Measurements from ENCODE around the gene CAPN12. TPM values are rescaled to one million over a fixed set of nuclear protein-coding genes. Genes with fewer than 3 reads are reported as not detected.
"Not testable (repeated sequence)": the region's sequence is repeated elsewhere in the genome, so short reads cannot be mapped to it uniquely, and the experiment has no call there.

CAPN12 gene
- polyA plus RNA-seq, 1 donor from 2014 or later = 31.6 TPM

GRCh38 chr19:38778733-38779132 is 34.5 kb upstream of the CAPN12 start:
- no peaks in the 10 kb centered on the region for H3K4me1 Mint-ChIP-seq
- H3K36me3 Mint-ChIP-seq = no peaks in the 10 kb centered on the region
- no peak overlapping the region for H3K4me3 Mint-ChIP-seq
- no peaks in the 10 kb centered on the region for H3K9me3 Mint-ChIP-seq
- H3K27ac Mint-ChIP-seq = no peak overlapping the region
- peaks cover 2% of the 10 kb centered on the region for H3K27me3 Mint-ChIP-seq

GRCh38 chr19:38774181-38774950 is 30.1 kb upstream of the CAPN12 start:
- Mint-ChIP-seq H3K36me3 (no peaks in the 10 kb centered on the region), H3K4me1 (peaks cover 2 to 4% (median 3%) of the 10 kb centered on the region in 3 donors), H3K27me3 (no peaks in the 10 kb centered on the region), H3K9me3 (no peaks in the 10 kb centered on the region), H3K4me3 (peak overlapping the region in 1 of 4 donors; percentile 20), H3K27ac (no peak overlapping the region)

GRCh38 chr19:38773469-38774177 is 29.3 kb upstream of the CAPN12 start, which contains the start of gene LGALS7:
Gene LGALS7, minus strand, starts transcription at chr19:38773517. Its CDS starts 25 bp downstream, at chr19:38773492.
- H3K27me3 Mint-ChIP-seq = no peaks in the 10 kb centered on the region
- no peaks in the 10 kb centered on the region for H3K9me3 Mint-ChIP-seq
- H3K27ac Mint-ChIP-seq = no peak within 1 kb of the TSS
- H3K4me3 Mint-ChIP-seq = peak within 1 kb of the TSS in 1 of 4 donors; percentile 20
- H3K4me1 Mint-ChIP-seq = peaks cover 6 to 8% (median 7%) of the 10 kb centered on the region in 3 donors
- no peaks in the 10 kb centered on the region for H3K36me3 Mint-ChIP-seq

GRCh38 chr19:38771569-38771968 is 27.3 kb upstream of the CAPN12 start:
- not testable (repeated sequence) for H3K4me1 Mint-ChIP-seq, H3K9me3 Mint-ChIP-seq, H3K36me3 Mint-ChIP-seq, H3K27ac Mint-ChIP-seq, H3K27me3 Mint-ChIP-seq, H3K4me3 Mint-ChIP-seq

GRCh38 chr19:38770949-38771275 is 26.6 kb upstream of the CAPN12 start:
- H3K4me3 Mint-ChIP-seq, H3K4me1 Mint-ChIP-seq, H3K27me3 Mint-ChIP-seq, H3K27ac Mint-ChIP-seq, H3K36me3 Mint-ChIP-seq, H3K9me3 Mint-ChIP-seq: not testable (repeated sequence)

GRCh38 chr19:38770228-38770948 is 26.1 kb upstream of the CAPN12 start:
- peak overlapping the region in 2 of 4 donors; percentile 72 to 80 for H3K4me3 Mint-ChIP-seq
- H3K4me1 Mint-ChIP-seq, H3K27me3 Mint-ChIP-seq, H3K27ac Mint-ChIP-seq, H3K9me3 Mint-ChIP-seq, H3K36me3 Mint-ChIP-seq: not testable (repeated sequence)

GRCh38 chr19:38769635-38770211 is 25.4 kb upstream of the CAPN12 start:
- Mint-ChIP-seq H3K9me3 (no peaks in the 10 kb centered on the region), H3K4me3 (peak overlapping the region; percentile 72 to 82 (median 78)), H3K36me3 (no peaks in the 10 kb centered on the region), H3K4me1 (peaks cover 6 to 8% (median 7%) of the 10 kb centered on the region in 3 donors), H3K27me3 (no peaks in the 10 kb centered on the region), H3K27ac (peak overlapping the region; percentile 73 to 83 (median 80))

GRCh38 chr19:38766276-38767047 is 22.2 kb upstream of the CAPN12 start:
- Mint-ChIP-seq H3K27me3 (peaks cover 1% of the 10 kb centered on the region), H3K9me3 (no peaks in the 10 kb centered on the region), H3K4me1 (peaks cover 11 to 12% (median 12%) of the 10 kb centered on the region in 3 donors), H3K27ac (no peak overlapping the region), H3K36me3 (no peaks in the 10 kb centered on the region), H3K4me3 (peak overlapping the region in 1 of 4 donors; percentile 60)

- H3K27ac Mint-ChIP-seq = peak overlapping the region in 1 of 3 donors; percentile 59
These were observed 20.9 kb upstream of the CAPN12 start for GRCh38 chr19:38765214-38765613.

GRCh38 chr19:38763795-38764220 is 19.5 kb upstream of the CAPN12 start:
- H3K36me3 Mint-ChIP-seq = no peaks in the 10 kb centered on the region
- H3K27me3 Mint-ChIP-seq = peaks cover 1% of the 10 kb centered on the region
- H3K9me3 Mint-ChIP-seq = no peaks in the 10 kb centered on the region
- no peak overlapping the region for H3K27ac Mint-ChIP-seq
- peaks cover 4 to 7% (median 4%) of the 10 kb centered on the region in 3 donors for H3K4me1 Mint-ChIP-seq
- no peak overlapping the region for H3K4me3 Mint-ChIP-seq

More at GRCh38 chr19:38765214-38765613, 20.9 kb upstream of the CAPN12 start:
- no peaks in the 10 kb centered on the region for H3K9me3 Mint-ChIP-seq
- peaks cover 1% of the 10 kb centered on the region for H3K27me3 Mint-ChIP-seq
- H3K4me1 Mint-ChIP-seq = peaks cover 11 to 12% (median 12%) of the 10 kb centered on the region in 3 donors
- H3K36me3 Mint-ChIP-seq = no peaks in the 10 kb centered on the region
- H3K4me3 Mint-ChIP-seq = peak overlapping the region in 1 of 4 donors; percentile 32

- not testable (repeated sequence) for H3K4me1 Mint-ChIP-seq, H3K27me3 Mint-ChIP-seq, H3K27ac Mint-ChIP-seq, H3K9me3 Mint-ChIP-seq, H3K36me3 Mint-ChIP-seq, H3K4me3 Mint-ChIP-seq
These were observed 17.7 kb upstream of the CAPN12 start for GRCh38 chr19:38761884-38762389.

- H3K4me1 Mint-ChIP-seq, H3K27me3 Mint-ChIP-seq, H3K36me3 Mint-ChIP-seq, H3K9me3 Mint-ChIP-seq, H3K4me3 Mint-ChIP-seq: not testable (repeated sequence)
- peak overlapping the region in 1 of 3 donors; percentile 77 for H3K27ac Mint-ChIP-seq
These were observed 16.7 kb upstream of the CAPN12 start for GRCh38 chr19:38760805-38761517.

GRCh38 chr19:38759590-38760003 is 15.3 kb upstream of the CAPN12 start:
- Mint-ChIP-seq H3K9me3 (no peaks in the 10 kb centered on the region), H3K4me3 (no peak overlapping the region), H3K27ac (no peak overlapping the region), H3K27me3 (peaks cover 1% of the 10 kb centered on the region), H3K4me1 (peaks cover 4 to 7% (median 4%) of the 10 kb centered on the region in 3 donors), H3K36me3 (no peaks in the 10 kb centered on the region)

GRCh38 chr19:38754196-38754595 is 9.9 kb upstream of the CAPN12 start:
- not testable (repeated sequence) for H3K27me3 Mint-ChIP-seq, H3K4me1 Mint-ChIP-seq, H3K27ac Mint-ChIP-seq, H3K9me3 Mint-ChIP-seq, H3K4me3 Mint-ChIP-seq, H3K36me3 Mint-ChIP-seq
